ENCODE measurements around the gene FIGNL1.

FIGNL1 gene

GRCh38 chr7:50399635-50400034 is 50.5 kb downstream of the FIGNL1 start:
- Histone ChIP-seq H3K36me3 (replicated peaks) (no peaks in the 10 kb centered on the region), H3K27ac (no peak overlapping the region), H3K27me3 (replicated peaks) (peaks cover 17% of the 10 kb centered on the region), H3K4me3 (ENCODE audit: low read depth, low read length) (no peak overlapping the region)
- in situ Hi-C loops (cut with HindIII; ENCODE audit: low pct_ligation_motif_present, low sequenced_read_pairs) = no loop called here
- no peak for DNase-seq
- TF ChIP-seq CTCF (IDR thresholded peaks at IDR 0.05; ENCODE audit: low read depth, low read length, missing control alignments) = no peak

GRCh38 chr7:50399206-50399605 is 50.9 kb downstream of the FIGNL1 start:
- H3K27ac ChIP-seq = no peak overlapping the region
- in situ Hi-C loops (cut with HindIII; ENCODE audit: low pct_ligation_motif_present, low sequenced_read_pairs) = no loop called here

GRCh38 chr7:50397971-50398324 is 52.2 kb downstream of the FIGNL1 start:
- Histone ChIP-seq H3K4me3 (ENCODE audit: low read depth, low read length) (no peak overlapping the region), H3K27ac (no peak overlapping the region), H3K27me3 (replicated peaks) (peaks cover 17% of the 10 kb centered on the region), H3K36me3 (replicated peaks) (no peaks in the 10 kb centered on the region)
- TF ChIP-seq CTCF (IDR thresholded peaks at IDR 0.05; ENCODE audit: low read depth, low read length, missing control alignments) = no peak
- in situ Hi-C loops (cut with HindIII; ENCODE audit: low pct_ligation_motif_present, low sequenced_read_pairs) = no loop called here
- no peak for DNase-seq

More at GRCh38 chr7:50399206-50399605, 50.9 kb downstream of the FIGNL1 start:
- TF ChIP-seq CTCF (IDR thresholded peaks at IDR 0.05; ENCODE audit: low read depth, low read length, missing control alignments) = no peak
- no peak for DNase-seq
- no peaks in the 10 kb centered on the region for H3K36me3 ChIP-seq (replicated peaks)
- peaks cover 17% of the 10 kb centered on the region for H3K27me3 ChIP-seq (replicated peaks)
- no peak overlapping the region for H3K4me3 ChIP-seq (ENCODE audit: low read depth, low read length)

GRCh38 chr7:50397320-50397970 is 52.7 kb downstream of the FIGNL1 start:
- no peak for DNase-seq
- Histone ChIP-seq H3K4me3 (ENCODE audit: low read depth, low read length) (no peak overlapping the region), H3K36me3 (replicated peaks) (no peaks in the 10 kb centered on the region), H3K27ac (no peak overlapping the region), H3K27me3 (replicated peaks) (peaks cover 17% of the 10 kb centered on the region)
- no peak for TF ChIP-seq CTCF (IDR thresholded peaks at IDR 0.05; ENCODE audit: low read depth, low read length, missing control alignments)
- in situ Hi-C loops (cut with HindIII; ENCODE audit: low pct_ligation_motif_present, low sequenced_read_pairs) = no loop called here

GRCh38 chr7:50396856-50397255 is 53.3 kb downstream of the FIGNL1 start:
- in situ Hi-C loops (cut with HindIII; ENCODE audit: low pct_ligation_motif_present, low sequenced_read_pairs) = no loop called here
- H3K27ac ChIP-seq = no peak overlapping the region
- DNase-seq = no peak

More at GRCh38 chr7:50396856-50397255, 53.3 kb downstream of the FIGNL1 start:
- H3K36me3 ChIP-seq (replicated peaks) = no peaks in the 10 kb centered on the region
- peaks cover 17% of the 10 kb centered on the region for H3K27me3 ChIP-seq (replicated peaks)
- no peak overlapping the region for H3K4me3 ChIP-seq (ENCODE audit: low read depth, low read length)
- no peak for TF ChIP-seq CTCF (IDR thresholded peaks at IDR 0.05; ENCODE audit: low read depth, low read length, missing control alignments)

Measured in brain microvascular endothelial cell (primary cell).